Stimulated activated CD4-positive, alpha-beta T cell treated with anti-CD3 and anti-CD28 coated beads, TNF-alpha, amount 100 ng/mL, for 4 hours (primary cell): ENCODE results near the gene PSG6.
"Not testable (repeated sequence)": the region's sequence is repeated elsewhere in the genome, so short reads cannot be mapped to it uniquely, and the experiment has no call there.

Experiments used
- DNase-seq, 3 experiments: peaks; one replicate each; pipeline ENCODE4 v3.0.0-alpha.2; 2020; ENCODE audit warnings: low read depth in 3 of 3

Gene PSG6

DNA sequence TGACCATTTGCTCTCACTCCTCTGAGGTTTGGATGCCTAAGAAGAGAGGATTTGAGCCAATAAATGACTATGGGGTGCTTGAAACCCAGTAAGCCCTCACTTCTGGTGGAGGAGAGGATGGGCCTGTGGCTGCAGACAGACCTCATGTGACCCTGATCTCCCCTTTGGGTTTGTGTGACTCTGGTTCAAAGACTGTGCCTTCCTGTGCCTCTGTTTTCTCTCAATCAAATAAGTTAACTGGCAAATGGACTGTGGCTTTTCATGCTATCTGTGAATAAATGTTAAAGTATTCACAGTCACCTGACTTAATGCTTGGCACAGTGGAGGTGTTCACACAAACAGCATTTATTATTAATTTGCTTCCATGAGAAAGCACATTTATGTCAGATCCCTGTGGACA lies 64.9 kb downstream of the PSG6 start:
- DNase-seq, result not testable (repeated sequence)
